HEK293T (cell line): Measurements from ENCODE around the gene CALN1.

Source experiments
- BHLHE40 ChIP-seq: fragments of 450-650 bp; IDR thresholded peaks from 2 replicates; pipeline ENCODE4 v1.6.1; 2016; ENCODE audit warnings: mild to moderate bottlenecking, moderate library complexity, borderline replicate concordance
- ELF4 ChIP-seq: fragments of 450-650 bp; IDR thresholded peaks from 2 replicates; pipeline ENCODE4 v1.6.1; 2017; ENCODE audit warnings: antibody characterized with exemption
- NFRKB ChIP-seq: fragments of 450-650 bp; IDR thresholded peaks from 2 replicates; pipeline ENCODE4 v1.6.1; 2016; ENCODE audit warnings: mild to moderate bottlenecking, moderate library complexity
- SP1 ChIP-seq: fragments of 450-650 bp; IDR thresholded peaks from 2 replicates; pipeline ENCODE4 v1.6.1; 2017
- SUZ12 ChIP-seq: fragments of 450-650 bp; IDR thresholded peaks from 2 replicates; pipeline ENCODE4 v1.6.1; 2016; ENCODE audit warnings: mild to moderate bottlenecking
- ZNF384 ChIP-seq: fragments of 450-650 bp; IDR thresholded peaks from 2 replicates; pipeline ENCODE4 v1.6.1; 2016

DNA sequence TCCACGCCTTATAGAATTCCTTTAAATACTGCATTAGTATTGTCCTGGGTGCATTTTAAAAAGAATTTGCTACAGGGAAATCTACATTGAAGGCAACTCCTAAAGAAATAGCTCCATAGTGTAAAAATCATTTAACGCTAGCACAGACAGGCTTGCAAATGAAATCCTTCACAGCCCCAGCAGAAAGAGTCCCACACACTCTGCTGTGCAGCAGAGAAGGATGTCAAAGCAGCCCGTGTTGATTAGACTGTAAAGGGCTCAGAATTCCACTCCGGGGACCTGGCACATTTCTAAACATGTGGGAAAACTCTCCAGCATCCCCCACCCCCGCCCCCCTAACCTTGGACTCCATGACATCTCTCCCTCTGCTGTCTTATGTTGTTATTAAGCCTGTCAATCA is 176.8 kb downstream of the CALN1 start:
- TF ChIP-seq ZNF384 (no peak), ELF4 (no peak), NFRKB (no peak), SUZ12 (no peak), SP1 (no peak), BHLHE40 (no peak)
